A549 (cell line): Measurements from ENCODE around the gene CTAGE8. TPM values are rescaled to one million over a fixed set of nuclear protein-coding genes. Genes with fewer than 3 reads are reported as not detected.
"Not testable (repeated sequence)": the region's sequence is repeated elsewhere in the genome, so short reads cannot be mapped to it uniquely, and the experiment has no call there.

Source experiments
- ATAC-seq, 2 experiments: fragments of 200-7000 bp in 1 of 2; fragments of >200 bp in 1 of 2; cut with Nextera tagmentation in 1 of 2; cut with Tn5 transposase in 1 of 2; 3 replicates each; pipeline versions ENCODE4 v1.8.0 to v1.9.1; 2018 to 2020; ENCODE audit warnings: mild to moderate bottlenecking in 1 of 2, moderate library complexity in 1 of 2
- CTCF ChIA-PET: fragments of 300-600 bp; sonication (Branson Sonifier 250); formaldehyde crosslinking; extraction: SDS; loops from one replicate; lab custom pipeline; 2021; ENCODE audit warnings: antibody characterized with exemption, inconsistent platforms; lab: Yijun Ruan, JAX
- POLR2A ChIA-PET: fragments of 350-600 bp; formaldehyde crosslinking; extraction: SDS; loops from one replicate; lab custom pipeline; 2021; ENCODE audit warnings: antibody characterized with exemption, inconsistent platforms; lab: Yijun Ruan, JAX
- DNase-seq, 2 experiments: peaks; one replicate each; pipeline versions ENCODE4 v3.0.0 to v3.0.0-alpha.2; 2011 to 2016; ENCODE audit warnings: low read depth in 1 of 2, low spot score in 1 of 2
- FAIRE-seq: peaks from 2 replicates; lab custom pipeline; 2011; peaks lifted over from hg19 to GRCh38; lab: Jason Lieb, UNC
- H3K27ac ChIP-seq, 2 experiments: fragments of >200 bp; sonication (Bioruptor Twin); formaldehyde crosslinking; 3 replicates each; pipeline ENCODE4 v1.5.1; 2016 to 2017
- H3K4me1 ChIP-seq: fragments of >200 bp; sonication (Bioruptor Twin); formaldehyde crosslinking; 3 replicates; pipeline ENCODE4 v1.6.1; 2016
- H3K4me2 ChIP-seq: fragments of >200 bp; sonication (Bioruptor Twin); formaldehyde crosslinking; 3 replicates; pipeline ENCODE4 v1.6.1; 2016
- H3K4me3 ChIP-seq: fragments of >200 bp; sonication (Bioruptor Twin); formaldehyde crosslinking; 3 replicates; pipeline ENCODE4 v1.5.1; 2016
- H3K9me3 ChIP-seq: fragments of >200 bp; sonication (Bioruptor Twin); formaldehyde crosslinking; 3 replicates; pipeline ENCODE4 v1.6.1; 2016
- WGBS: methylation state at CpG from one replicate; pipeline ENCODE4 v1.1.6; 2017; ENCODE audit errors: missing lambda C conversion rate; 5-methylcytosine and 5-hydroxymethylcytosine counted together
- polyA plus RNA-seq, 4 experiments: library from polyadenylated mRNA; depleted of rRNA in 3 of 4; stranded (reverse); fragments of >200 nt; fragmentation: RNase III in 1 of 4; extraction: RNeasy Plus Mini Kit Qiagen cat#74134 plus additional on column Dnase treatment in 1 of 4; gene quantifications; 2 replicates in 3 of 4; 3 replicates in 1 of 4; pipeline ENCODE4 v1.2.3, GENCODE V29; 2011 to 2017

Gene CTAGE8
- polyA plus RNA-seq, 2 of the 4 experiments (the other 2 are of a cell fraction), result 0.06 TPM; not detected in 1

DNA sequence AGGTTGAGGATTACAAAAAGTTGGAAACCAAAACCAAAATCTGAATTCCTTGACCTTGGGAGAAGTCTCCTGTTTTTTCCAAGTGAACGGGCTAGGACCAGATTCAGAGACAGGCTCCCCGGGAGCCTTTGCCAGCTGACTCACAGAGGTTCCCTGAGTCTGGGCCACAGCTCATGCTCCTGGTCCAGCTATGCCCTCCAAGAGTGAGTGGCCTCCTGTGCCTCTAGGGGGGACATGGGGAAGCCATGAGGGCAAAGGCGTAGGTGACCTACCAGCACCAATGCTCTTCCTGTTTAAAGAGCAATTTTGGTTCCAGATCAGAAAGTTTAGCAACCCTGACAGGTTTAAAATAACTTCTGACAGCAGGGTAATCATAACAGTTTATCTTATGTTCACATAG is 40.3 kb downstream of the CTAGE8 start:
- WGBS, result 52% methylated on average over 2 of the region's 3 CpGs
- CTCF ChIA-PET, H3K4me1 ChIP-seq, POLR2A ChIA-PET, DNase-seq, ATAC-seq, H3K27ac ChIP-seq, H3K4me3 ChIP-seq, FAIRE-seq, H3K9me3 ChIP-seq, H3K4me2 ChIP-seq: not testable (repeated sequence)

DNA sequence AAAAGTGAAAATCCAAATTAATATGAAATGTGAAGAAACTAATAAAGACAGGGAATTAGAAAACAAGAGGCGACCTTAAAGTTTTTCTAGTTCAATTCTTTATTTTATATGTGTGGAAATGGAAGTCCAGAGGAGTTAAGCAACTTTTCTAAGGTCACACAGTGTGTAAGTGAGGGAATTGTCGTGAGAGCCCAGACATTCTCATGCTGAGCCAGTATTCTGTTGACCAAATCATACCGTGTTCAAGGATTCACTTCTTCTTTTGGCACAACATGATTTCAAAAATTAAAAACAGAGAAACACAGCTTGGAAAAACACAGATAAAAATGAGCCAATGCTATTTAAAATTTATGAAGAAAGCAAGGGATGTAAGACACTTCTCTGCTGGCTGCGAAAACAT is 42.2 kb downstream of the CTAGE8 start:
- H3K27ac ChIP-seq, H3K4me2 ChIP-seq, H3K4me1 ChIP-seq, POLR2A ChIA-PET, H3K4me3 ChIP-seq, DNase-seq, H3K9me3 ChIP-seq, FAIRE-seq, ATAC-seq, CTCF ChIA-PET: not testable (repeated sequence)
- WGBS, result 34% methylated on average over 3 of the region's 4 CpGs

DNA sequence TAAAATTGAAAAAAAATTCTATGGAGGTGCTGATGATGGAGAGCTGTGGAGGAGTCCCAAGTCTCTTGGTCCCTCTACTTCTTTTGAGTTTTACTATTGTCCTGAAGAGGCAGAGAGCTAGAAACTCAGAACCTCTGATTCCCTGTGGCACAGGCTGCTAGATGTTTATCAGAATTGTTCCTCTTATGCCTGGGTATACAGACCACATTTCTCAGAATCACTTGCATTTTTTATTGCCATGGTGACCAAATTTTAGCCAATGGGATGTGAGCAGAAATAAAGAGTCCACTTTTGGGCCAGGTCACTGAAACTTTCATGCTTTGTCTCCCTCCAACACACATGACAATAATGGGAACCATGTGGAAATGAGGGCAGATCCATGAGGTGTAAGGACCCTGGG is 45.4 kb downstream of the CTAGE8 start:
- H3K27ac ChIP-seq, H3K9me3 ChIP-seq, ATAC-seq, CTCF ChIA-PET, H3K4me1 ChIP-seq, POLR2A ChIA-PET, H3K4me2 ChIP-seq, DNase-seq, H3K4me3 ChIP-seq: not testable (repeated sequence)
- peak; percentile 87 for FAIRE-seq

DNA sequence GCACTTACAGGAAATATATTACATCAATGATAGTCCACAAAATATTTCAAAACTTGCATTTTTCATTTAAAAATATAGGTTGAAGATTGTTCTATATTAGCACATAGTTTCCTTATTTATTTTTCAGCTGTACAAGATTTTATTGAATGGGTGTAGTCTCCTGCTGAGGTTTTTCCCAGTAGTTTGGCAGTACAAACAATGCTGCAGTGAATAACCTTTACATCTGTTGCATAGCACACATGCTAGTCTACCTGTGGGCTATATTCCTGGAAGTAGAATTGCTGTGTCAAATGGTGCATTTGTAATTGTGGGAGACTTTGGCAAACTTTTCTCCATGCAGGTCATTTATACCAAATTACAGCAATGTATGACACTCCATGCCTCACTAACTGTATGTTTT is 48.6 kb downstream of the CTAGE8 start:
- POLR2A ChIA-PET, H3K4me1 ChIP-seq, ATAC-seq, H3K27ac ChIP-seq, CTCF ChIA-PET, H3K4me3 ChIP-seq, H3K9me3 ChIP-seq, FAIRE-seq, DNase-seq, H3K4me2 ChIP-seq: not testable (repeated sequence)

DNA sequence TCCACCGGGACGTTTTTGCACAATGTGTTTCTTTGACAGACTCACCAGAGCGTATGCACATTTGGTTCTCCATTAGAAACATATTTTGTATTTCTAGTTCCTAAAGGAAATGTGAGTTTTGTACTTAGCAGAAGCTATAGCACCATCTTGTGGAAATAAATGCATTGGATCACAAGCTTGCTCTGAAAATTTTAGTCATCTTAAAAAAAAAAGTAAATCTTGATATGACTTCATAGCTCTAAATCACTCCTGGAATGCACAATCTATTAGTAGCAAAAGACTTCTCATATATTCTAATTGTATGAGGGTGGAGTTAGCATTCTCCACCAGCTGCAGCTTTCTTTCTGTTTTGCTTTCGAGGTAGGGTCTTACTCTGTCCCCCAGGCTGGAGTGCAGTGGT is 49.9 kb downstream of the CTAGE8 start:
- WGBS, result no CpG with 5 or more reads among the region's 4 CpGs
- H3K4me2 ChIP-seq, H3K27ac ChIP-seq, CTCF ChIA-PET, H3K4me3 ChIP-seq, DNase-seq, FAIRE-seq, H3K4me1 ChIP-seq, POLR2A ChIA-PET, H3K9me3 ChIP-seq: not testable (repeated sequence)
- ATAC-seq, result peak; percentile 45 to 71; a peak in 4 of 6 replicates

DNA sequence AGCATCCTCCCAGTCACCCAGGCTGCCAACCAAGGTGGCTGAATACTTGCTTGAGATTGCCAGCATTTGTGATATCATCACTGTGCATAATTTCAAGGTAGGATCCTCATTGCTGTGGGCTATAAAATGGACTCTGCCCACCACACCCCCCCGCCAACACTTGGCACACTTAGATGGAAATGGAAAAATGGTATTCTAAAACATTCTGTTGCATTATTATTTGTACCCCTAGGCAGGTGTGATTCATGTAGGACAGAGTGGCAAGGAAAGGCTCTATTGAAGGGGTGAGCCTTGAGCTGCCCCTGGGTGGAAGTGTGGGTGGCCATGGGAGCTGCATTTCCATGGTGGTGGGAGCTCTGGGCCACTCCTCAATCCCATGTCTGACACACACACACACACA is 50.5 kb downstream of the CTAGE8 start:
- H3K4me3 ChIP-seq, POLR2A ChIA-PET, DNase-seq, CTCF ChIA-PET, FAIRE-seq, H3K27ac ChIP-seq, H3K9me3 ChIP-seq, H3K4me2 ChIP-seq, H3K4me1 ChIP-seq, ATAC-seq: not testable (repeated sequence)
- WGBS, result 86% methylated on average over 1 of the region's 1 CpG

DNA sequence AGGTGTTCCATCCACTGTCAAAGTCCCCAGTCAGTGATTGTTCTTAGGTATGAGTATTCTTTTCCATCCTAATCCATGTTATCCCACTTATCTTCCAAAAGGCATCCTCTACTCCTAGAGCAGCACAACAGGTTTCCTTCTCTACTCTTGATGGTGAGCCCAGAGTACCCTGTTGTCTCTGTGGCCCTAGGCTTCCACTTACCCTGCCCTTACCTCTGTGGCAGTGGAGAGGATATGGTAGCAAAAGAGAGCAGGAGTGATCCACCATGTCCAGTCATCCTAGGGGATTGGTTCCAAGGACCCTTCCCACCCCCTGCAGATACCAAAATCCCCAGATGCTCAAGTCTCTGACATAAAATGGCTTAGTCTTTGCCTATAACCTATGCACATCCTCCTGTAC is 51.9 kb downstream of the CTAGE8 start:
- H3K4me1 ChIP-seq, CTCF ChIA-PET, H3K4me2 ChIP-seq, H3K4me3 ChIP-seq, POLR2A ChIA-PET, ATAC-seq, DNase-seq, H3K27ac ChIP-seq, FAIRE-seq, H3K9me3 ChIP-seq: not testable (repeated sequence)

Other genes starting within 250 kb of the CTAGE8 start
- gene OR2A5, start 220.3 kb downstream of the CTAGE8 start, polyA plus RNA-seq (2011; rRNA removed), result not detected in 2 replicates
- gene OR2A5, start 220.3 kb downstream of the CTAGE8 start, polyA plus RNA-seq (2017; fragmentation: RNase III; extraction: RNeasy Plus Mini Kit Qiagen cat#74134 plus additional on column Dnase treatment), result not detected in 3 replicates
- gene OR2A25, start 199.5 kb downstream of the CTAGE8 start, polyA plus RNA-seq (2011; rRNA removed), result not detected in 2 replicates
- not detected in 3 replicates for gene OR2A25, start 199.5 kb downstream of the CTAGE8 start, polyA plus RNA-seq (2017; fragmentation: RNase III; extraction: RNeasy Plus Mini Kit Qiagen cat#74134 plus additional on column Dnase treatment)
- not detected in 2 replicates for gene OR2A12, start 183.0 kb downstream of the CTAGE8 start, polyA plus RNA-seq (2011; rRNA removed)
- gene OR2A12, start 183.0 kb downstream of the CTAGE8 start, polyA plus RNA-seq (2017; fragmentation: RNase III; extraction: RNeasy Plus Mini Kit Qiagen cat#74134 plus additional on column Dnase treatment), result not detected in 3 replicates
- gene OR2A2, start 159.7 kb downstream of the CTAGE8 start, polyA plus RNA-seq (2011; rRNA removed), result not detected in 2 replicates
- not detected in 3 replicates for gene OR2A2, start 159.7 kb downstream of the CTAGE8 start, polyA plus RNA-seq (2017; fragmentation: RNase III; extraction: RNeasy Plus Mini Kit Qiagen cat#74134 plus additional on column Dnase treatment)
- gene OR2A14, start 146.1 kb downstream of the CTAGE8 start, polyA plus RNA-seq (2011; rRNA removed), result not detected in 2 replicates
- gene OR2A14, start 146.1 kb downstream of the CTAGE8 start, polyA plus RNA-seq (2017; fragmentation: RNase III; extraction: RNeasy Plus Mini Kit Qiagen cat#74134 plus additional on column Dnase treatment), result not detected in 3 replicates
- gene CTAGE4, start 85.8 kb downstream of the CTAGE8 start, polyA plus RNA-seq (2011; rRNA removed), result 0.08 and 0.22 TPM in 2 replicates
- gene CTAGE4, start 85.8 kb downstream of the CTAGE8 start, polyA plus RNA-seq (2017; fragmentation: RNase III; extraction: RNeasy Plus Mini Kit Qiagen cat#74134 plus additional on column Dnase treatment), result not detected in 3 replicates
- 0.54 and 0.94 TPM in 2 replicates for gene ARHGEF35, start 73.5 kb downstream of the CTAGE8 start, polyA plus RNA-seq (2011; rRNA removed)
- 0.71 to 1.3 TPM (median 1.2 TPM) in 3 replicates for gene ARHGEF35, start 73.5 kb downstream of the CTAGE8 start, polyA plus RNA-seq (2017; fragmentation: RNase III; extraction: RNeasy Plus Mini Kit Qiagen cat#74134 plus additional on column Dnase treatment)
- gene OR2A42, start 29.7 kb downstream of the CTAGE8 start, polyA plus RNA-seq (2011; rRNA removed), result not detected in 2 replicates
- not detected in 3 replicates for gene OR2A42, start 29.7 kb downstream of the CTAGE8 start, polyA plus RNA-seq (2017; fragmentation: RNase III; extraction: RNeasy Plus Mini Kit Qiagen cat#74134 plus additional on column Dnase treatment)
- gene OR2A7, start 4.5 kb downstream of the CTAGE8 start, polyA plus RNA-seq (2011; rRNA removed), result not detected in 2 replicates
- not detected in 3 replicates for gene OR2A7, start 4.5 kb downstream of the CTAGE8 start, polyA plus RNA-seq (2017; fragmentation: RNase III; extraction: RNeasy Plus Mini Kit Qiagen cat#74134 plus additional on column Dnase treatment)
- not detected in 2 replicates for gene OR2A1, start 43.1 kb upstream of the CTAGE8 start, polyA plus RNA-seq (2011; rRNA removed)
- gene OR2A1, start 43.1 kb upstream of the CTAGE8 start, polyA plus RNA-seq (2017; fragmentation: RNase III; extraction: RNeasy Plus Mini Kit Qiagen cat#74134 plus additional on column Dnase treatment), result not detected in 3 replicates
- 2.3 and 2.8 TPM in 2 replicates for gene ARHGEF5, start 86.1 kb upstream of the CTAGE8 start, polyA plus RNA-seq (2011; rRNA removed)
- 2.1 to 2.6 TPM (median 2.5 TPM) in 3 replicates for gene ARHGEF5, start 86.1 kb upstream of the CTAGE8 start, polyA plus RNA-seq (2017; fragmentation: RNase III; extraction: RNeasy Plus Mini Kit Qiagen cat#74134 plus additional on column Dnase treatment)
- gene NOBOX, start 134.4 kb upstream of the CTAGE8 start, polyA plus RNA-seq (2011; rRNA removed), result not detected in 2 replicates
- gene NOBOX, start 134.4 kb upstream of the CTAGE8 start, polyA plus RNA-seq (2017; fragmentation: RNase III; extraction: RNeasy Plus Mini Kit Qiagen cat#74134 plus additional on column Dnase treatment), result not detected in 3 replicates